H1 (cell line): ENCODE results near the gene RHOV. TPM values are rescaled to one million over a fixed set of nuclear protein-coding genes. Genes with fewer than 3 reads are reported as not detected.

Experiments
- CTCF ChIA-PET: fragments of 300-600 bp; sonication (Branson Sonifier 250); formaldehyde crosslinking; loops from one replicate; lab custom pipeline; 2021; ENCODE audit not compliant: partially characterized antibody; lab: Charles Lee
- POLR2A ChIA-PET: fragments of 300-600 bp; sonication (Branson Sonifier 250); formaldehyde crosslinking; loops from one replicate; lab custom pipeline; 2021; ENCODE audit warnings: inconsistent platforms; ENCODE audit not compliant: partially characterized antibody; lab: Charles Lee
- DNase-seq, 2 experiments: peaks; one replicate each; pipeline versions ENCODE4 v3.0.0 to v3.0.0-alpha.2; 2010 to 2022; ENCODE audit warnings: low spot score in 2 of 2, low read depth in 1 of 2, mixed read lengths in 1 of 2
- FAIRE-seq: peaks from 2 replicates; lab custom pipeline; 2011; peaks lifted over from hg19 to GRCh38; lab: Jason Lieb, UNC
- H2AFZ ChIP-seq: 2 replicates; pipeline ENCODE4 v1.8.1; 2012; ENCODE audit warnings: low read length, inconsistent platforms
- H2AK5ac ChIP-seq: 2 replicates; pipeline ENCODE4 v1.6.1; 2013; ENCODE audit warnings: low read depth, low read length
- H2BK120ac ChIP-seq: replicated peaks from 2 replicates; pipeline ENCODE3; 2013; ENCODE audit warnings: low read depth, low read length, inconsistent platforms
- H2BK12ac ChIP-seq: 2 replicates; pipeline ENCODE4 v1.6.1; 2013; ENCODE audit warnings: low read depth, low read length
- H2BK15ac ChIP-seq: 2 replicates; pipeline ENCODE4 v1.6.1; 2013; ENCODE audit warnings: low read length
- H2BK20ac ChIP-seq: 2 replicates; pipeline ENCODE4 v1.6.1; 2013; ENCODE audit warnings: low read length
- H2BK5ac ChIP-seq: 2 replicates; pipeline ENCODE4 v1.6.1; 2013; ENCODE audit warnings: low read depth, low read length
- H3K14ac ChIP-seq: 2 replicates; pipeline ENCODE4 v1.6.1; 2013; ENCODE audit warnings: inconsistent platforms; ENCODE audit not compliant: insufficient read length
- H3K18ac ChIP-seq: 2 replicates; pipeline ENCODE4 v1.6.1; 2013; ENCODE audit warnings: low read length; ENCODE audit errors: extremely low read depth
- H3K23ac ChIP-seq: 2 replicates; pipeline ENCODE4 v1.6.1; 2013; ENCODE audit warnings: inconsistent platforms; ENCODE audit not compliant: insufficient read length
- H3K23me2 ChIP-seq: 2 replicates; pipeline ENCODE4 v1.6.1; 2013; ENCODE audit warnings: low read depth, low read length
- H3K27ac ChIP-seq: 2 replicates; pipeline ENCODE4 v1.6.1; 2011; ENCODE audit warnings: low read depth, low read length, inconsistent platforms
- H3K27me3 ChIP-seq, 4 experiments: replicated peaks in 1 of 4; 1 replicate in 1 of 4; 2 replicates in 3 of 4; pipeline versions ENCODE4 v1.6.1 to v1.8.1; 2011 to 2013; ENCODE audit warnings: low read length in 3 of 4, mild to moderate bottlenecking in 3 of 4, inconsistent platforms in 2 of 4, mixed read lengths in 2 of 4, moderate library complexity in 1 of 4; ENCODE audit not compliant: control insufficient read depth in 3 of 4, insufficient read depth in 3 of 4; ENCODE audit errors: extremely low read depth in 1 of 4
- H3K36me3 ChIP-seq, 4 experiments: 2 replicates each; pipeline versions ENCODE4 v1.6.1 to v1.8.1; 2011 to 2013; ENCODE audit warnings: mild to moderate bottlenecking in 4 of 4, low read length in 3 of 4, moderate library complexity in 2 of 4, control low read depth in 1 of 4, inconsistent platforms in 1 of 4; ENCODE audit not compliant: insufficient read depth in 4 of 4, control insufficient read depth in 2 of 4
- H3K4ac ChIP-seq: replicated peaks from 2 replicates; pipeline ENCODE3; 2013; ENCODE audit warnings: low read length, low read depth, mixed read lengths, inconsistent platforms; ENCODE audit not compliant: insufficient read length
- H3K4me1 ChIP-seq, 4 experiments: replicated peaks in 1 of 4; 1 replicate in 1 of 4; 2 replicates in 3 of 4; pipeline versions ENCODE4 v1.6.1 to v1.8.1; 2011 to 2013; ENCODE audit warnings: low read length in 3 of 4, inconsistent platforms in 2 of 4, mixed read lengths in 1 of 4; ENCODE audit not compliant: insufficient read depth in 4 of 4, control insufficient read depth in 3 of 4
- H3K4me2 ChIP-seq, 2 experiments: 2 replicates each; pipeline versions ENCODE4 v1.6.1 to v1.8.1; 2011 to 2013; ENCODE audit warnings: low read depth in 2 of 2, low read length in 2 of 2, control low read depth in 1 of 2, inconsistent platforms in 1 of 2, mild to moderate bottlenecking in 1 of 2; ENCODE audit not compliant: insufficient read depth in 1 of 2
- H3K4me3 ChIP-seq, 4 experiments: fragments of 200-600, 300-600 bp in 1 of 4; sonication (generic), shearing (Covaris generic), sonication (Bioruptor Twin) in 1 of 4; 2 replicates each; pipeline versions ENCODE4 v1.5.1 to v1.8.1; 2011 to 2016; ENCODE audit warnings: low read length in 4 of 4, low read depth in 3 of 4, control low read depth in 2 of 4, inconsistent platforms in 2 of 4, mild to moderate bottlenecking in 2 of 4, mixed read lengths in 1 of 4, moderate library complexity in 1 of 4; ENCODE audit not compliant: insufficient read depth in 2 of 4; ENCODE audit errors: extremely low read depth in 1 of 4
- H3K56ac ChIP-seq: replicated peaks from 2 replicates; pipeline ENCODE3; 2013; ENCODE audit warnings: low read depth, mild to moderate bottlenecking, mixed read lengths, low read length, inconsistent platforms; ENCODE audit not compliant: insufficient read length
- H3K79me1 ChIP-seq: 2 replicates; pipeline ENCODE4 v1.6.1; 2013; ENCODE audit warnings: low read depth, low read length, control low read depth
- H3K79me2 ChIP-seq, 2 experiments: 2 replicates each; pipeline versions ENCODE4 v1.6.1 to v1.8.1; 2012 to 2013; ENCODE audit warnings: low read length in 2 of 2, mild to moderate bottlenecking in 2 of 2, inconsistent platforms in 1 of 2; ENCODE audit not compliant: insufficient read depth in 2 of 2, control insufficient read depth in 1 of 2
- H3K9ac ChIP-seq, 4 experiments: replicated peaks in 1 of 4; 1 replicate in 1 of 4; 2 replicates in 3 of 4; pipeline versions ENCODE4 v1.6.1 to v1.8.1; 2011 to 2013; ENCODE audit warnings: low read depth in 3 of 4, low read length in 3 of 4, control low read depth in 2 of 4, mild to moderate bottlenecking in 2 of 4, moderate library complexity in 2 of 4, inconsistent platforms in 1 of 4; ENCODE audit errors: extremely low read depth in 1 of 4
- H3K9me3 ChIP-seq, 2 experiments: 2 replicates each; pipeline versions ENCODE4 v1.6.1 to v1.8.1; 2012 to 2013; ENCODE audit warnings: mild to moderate bottlenecking in 2 of 2, moderate library complexity in 2 of 2, control low read depth in 1 of 2, inconsistent platforms in 1 of 2, low read depth in 1 of 2, low read length in 1 of 2, mixed read lengths in 1 of 2; ENCODE audit not compliant: insufficient read depth in 2 of 2
- H4K20me1 ChIP-seq, 2 experiments: replicated peaks in 1 of 2; 2 replicates each; pipeline versions ENCODE3 to v1.8.1; 2011 to 2013; ENCODE audit warnings: inconsistent platforms in 2 of 2, low read length in 2 of 2, mild to moderate bottlenecking in 1 of 2; ENCODE audit not compliant: insufficient read depth in 2 of 2, control insufficient read depth in 1 of 2
- H4K5ac ChIP-seq: 2 replicates; pipeline ENCODE4 v1.6.1; 2013; ENCODE audit warnings: low read length, low read depth, mixed read lengths, inconsistent platforms; ENCODE audit not compliant: insufficient read length
- H4K8ac ChIP-seq: 2 replicates; pipeline ENCODE4 v1.8.0; 2013; ENCODE audit warnings: mild to moderate bottlenecking, moderate library complexity, low read length, inconsistent platforms; ENCODE audit not compliant: insufficient read depth; ENCODE audit errors: extremely low read depth
- H4K91ac ChIP-seq: replicated peaks from 2 replicates; pipeline ENCODE3; 2013; ENCODE audit warnings: low read length, mixed read lengths, inconsistent platforms; ENCODE audit not compliant: insufficient read length
- ATF2 ChIP-seq: IDR thresholded peaks from 2 replicates; pipeline ENCODE4 v1.6.1; 2012; ENCODE audit warnings: low read length, inconsistent platforms
- CREB1 ChIP-seq: IDR thresholded peaks from 2 replicates; pipeline ENCODE4 v1.6.1; 2012; ENCODE audit warnings: inconsistent platforms
- JUND ChIP-seq: IDR thresholded peaks from 2 replicates; pipeline ENCODE4 v1.6.1; 2011; ENCODE audit warnings: mild to moderate bottlenecking, improper control_type of control experiment, low read length
- MAFK ChIP-seq: IDR thresholded peaks from 2 replicates; pipeline ENCODE4 v1.6.1; 2012; ENCODE audit warnings: low read depth, mild to moderate bottlenecking, improper control_type of control experiment, low read length
- POU5F1 ChIP-seq: IDR thresholded peaks from 2 replicates; pipeline ENCODE4 v1.6.1; 2011; ENCODE audit warnings: low read depth, mild to moderate bottlenecking, low read length, moderate library complexity
- RFX5 ChIP-seq: IDR thresholded peaks from 2 replicates; pipeline ENCODE4 v1.6.1; 2011; ENCODE audit warnings: low read depth, low read length, improper control_type of control experiment, borderline replicate concordance
- WGBS, 2 experiments: shearing (Covaris generic) in 1 of 2; methylation state at CpG; one replicate each; pipeline versions ENCODE4 v1.1.6 to v1.1.7; 2013 to 2015; ENCODE audit warnings: low lambda C conversion rate in 2 of 2, mixed read lengths in 2 of 2, inconsistent platforms in 1 of 2, low coverage in 1 of 2, missing lambda C conversion rate in 1 of 2; ENCODE audit not compliant: insufficient replicate concordance in 2 of 2, insufficient coverage in 1 of 2, insufficient read length in 1 of 2; ENCODE audit errors: extremely low coverage in 1 of 2, missing lambda C conversion rate in 1 of 2; 5-methylcytosine and 5-hydroxymethylcytosine counted together
- polyA plus RNA-seq, 7 experiments: library from polyadenylated mRNA; depleted of rRNA in 3 of 7; stranded (reverse) in 5 of 7; unstranded in 2 of 7; fragments of >200 nt in 5 of 7; fragments of 200-250 nt in 2 of 7; gene quantifications; 1 replicate in 5 of 7; 2 replicates in 1 of 7; 4 replicates in 1 of 7; pipeline versions ENCODE4 v1.2.1 to v1.2.3, GENCODE V29; 2011 to 2013; ENCODE audit warnings: missing spikeins in 2 of 7, mixed read lengths in 2 of 7
- total RNA-seq: library from RNA; stranded (reverse); fragmentation: NEBNext Ultra II Directional; extraction: Animal tissue kit (Norgen Biotek cat#: 25700); gene quantifications from 2 replicates; pipeline ENCODE4 v1.2.1, GENCODE V29; 2021

RHOV gene
- total and polyA plus RNA-seq, 2 of the 8 experiments (the other 6 are each of a cell fraction or from before 2014, with no cell fraction given) = 1.5 to 2.7 TPM

GRCh38 chr15:40878785-40879184 is 4.8 kb upstream of the RHOV start:
- Histone ChIP-seq H3K79me1 (no peaks in the 10 kb centered on the region), H2BK120ac (no peak overlapping the region), H4K91ac (no peak overlapping the region), H4K5ac (no peak overlapping the region), H3K4me1 (peaks cover 0 to 3% (median 2%) of the 10 kb centered on the region in 4 experiments; a peak in 3 of 7 replicates), H4K8ac (no peak overlapping the region), H2BK20ac (no peak overlapping the region), H3K56ac (no peak overlapping the region), H3K4me2 (0 out of 4 replicates have a peak overlapping the region, but pooled peaks of 1 of the 2 experiments have one; percentile 25), H4K20me1 (no peaks in the 10 kb centered on the region), H2BK12ac (no peak overlapping the region), H3K4ac (no peak overlapping the region), H3K14ac (no peak overlapping the region), H3K9me3 (no peaks in the 10 kb centered on the region), H2AK5ac (no peak overlapping the region), H3K4me3 (no peak overlapping the region), H3K27me3 (0 out of 7 replicates have a peak, but pooled peaks cover 0 to 2% (median 0%) of the 10 kb centered on the region in 4 experiments), H3K9ac (no peak overlapping the region), H3K27ac (no peak overlapping the region), H2BK5ac (no peak overlapping the region), H2BK15ac (no peak overlapping the region), H3K23ac (no peak overlapping the region), H2AFZ (0 out of 2 replicates have a peak overlapping the region, but pooled peaks have one; percentile 62)
- 75% methylated on average over 1 of the region's 1 CpG; no CpG with 5 or more reads in 1 of the 2 experiments for WGBS, 2 experiments
- DNase-seq (no peak), FAIRE-seq (no peak)
- CTCF ChIA-PET = interaction anchor here (1.0 to 10.9 kb wide), 3 partner anchors 16 to 134 kb away, joined by 3 to 63 read pairs (median 3); partner anchors contain the start of gene VPS18
- POLR2A ChIA-PET = interaction anchor here (0.9 to 1.4 kb wide), 3 partner anchors 12 to 185 kb away, joined by 3 to 4 read pairs (median 3); no protein-coding TSS in a partner anchor
- TF ChIP-seq JUND (peak; percentile 64; the same call in 1 of the 2 replicates), POU5F1 (no peak), MAFK (no peak), RFX5 (peak; percentile 67), ATF2 (no peak), CREB1 (no peak)
- TF ChIP-seq, all 59 proteins: peak for 2
- Histone ChIP-seq H3K36me3 (no peaks in the 10 kb centered on the region), H3K23me2 (no peaks in the 10 kb centered on the region), H3K18ac (no peak overlapping the region), H3K79me2 (no peaks in the 10 kb centered on the region)
